Activated naive CD8-positive, alpha-beta T cell treated with anti-CD3 and anti-CD28 coated beads, Interleukin-2, amount 10 ng/mL, durations not matched to agents 7 days and 5 days (primary cell): ENCODE data around the gene RCOR1. TPM values are rescaled to one million over a fixed set of nuclear protein-coding genes. Genes with fewer than 3 reads are reported as not detected.

Experiments
- ATAC-seq: fragments of 150-1000 bp; cut with Tn5 transposase; one replicate; pipeline ENCODE4 v1.10.0; 2021; ENCODE audit warnings: low read depth, moderate library complexity
- POLR2A ChIA-PET: fragments of 350-600 bp; sonication (Branson Sonifier 250); formaldehyde crosslinking; loops from one replicate; lab custom pipeline; 2021; ENCODE audit warnings: antibody characterized with exemption; lab: Charles Lee
- DNase-seq: peaks from one replicate; pipeline ENCODE4 v3.0.0; 2021
- H3K27ac Mint-ChIP-seq: one replicate; pipeline ENCODE4 v1.8.0; 2022; ENCODE audit warnings: mild to moderate bottlenecking, mixed read lengths
- H3K27me3 Mint-ChIP-seq: one replicate; pipeline ENCODE4 v1.8.0; 2022; ENCODE audit warnings: mild to moderate bottlenecking, moderate library complexity, mixed read lengths
- H3K36me3 Mint-ChIP-seq: one replicate; pipeline ENCODE4 v1.8.0; 2021; ENCODE audit warnings: mild to moderate bottlenecking, mixed read lengths
- H3K4me1 Mint-ChIP-seq: one replicate; pipeline ENCODE4 v1.8.0; 2021; ENCODE audit warnings: mixed read lengths
- H3K4me3 Mint-ChIP-seq: one replicate; pipeline ENCODE4 v1.8.0; 2022; ENCODE audit warnings: mild to moderate bottlenecking, moderate library complexity, mixed read lengths
- H3K9me3 Mint-ChIP-seq: one replicate; pipeline ENCODE4 v1.8.0; 2021; ENCODE audit warnings: mixed read lengths
- total RNA-seq, 2 experiments: library from RNA; stranded (reverse); gene quantifications; one replicate each; pipeline ENCODE4 v1.2.3, GENCODE V29; 2021

The RCOR1 gene
- total RNA-seq, 2 experiments from 2014 or later: 21.7 to 24.3 TPM

DNA sequence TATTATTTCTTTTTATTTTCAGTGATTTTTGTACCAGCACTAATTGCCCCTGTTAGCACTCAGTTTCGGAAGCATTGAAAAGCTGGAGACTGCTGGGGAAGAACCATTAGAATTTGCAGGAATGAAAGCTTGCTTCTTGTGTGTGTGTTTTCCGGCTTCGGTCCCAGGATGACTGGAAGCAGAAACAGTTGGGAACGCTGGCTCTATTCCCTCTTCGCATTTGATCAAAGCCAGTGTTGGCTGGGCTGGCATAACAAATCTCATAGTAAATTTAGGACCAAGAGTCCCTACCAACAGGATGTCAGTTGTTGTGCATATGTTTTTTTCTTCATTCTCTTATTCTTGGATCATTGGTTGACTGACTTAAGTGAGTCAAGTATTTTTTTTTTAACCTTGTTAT, 131.2 kb downstream of the RCOR1 start:
- POLR2A ChIA-PET: no interaction called here
- Mint-ChIP-seq H3K9me3 (no peaks in the 10 kb centered on the region), H3K4me1 (no peaks in the 10 kb centered on the region), H3K36me3 (peaks cover 29% of the 10 kb centered on the region), H3K4me3 (no peak overlapping the region), H3K27me3 (no peaks in the 10 kb centered on the region), H3K27ac (no peak overlapping the region)
- DNase-seq: no peak
- no peak for ATAC-seq

DNA sequence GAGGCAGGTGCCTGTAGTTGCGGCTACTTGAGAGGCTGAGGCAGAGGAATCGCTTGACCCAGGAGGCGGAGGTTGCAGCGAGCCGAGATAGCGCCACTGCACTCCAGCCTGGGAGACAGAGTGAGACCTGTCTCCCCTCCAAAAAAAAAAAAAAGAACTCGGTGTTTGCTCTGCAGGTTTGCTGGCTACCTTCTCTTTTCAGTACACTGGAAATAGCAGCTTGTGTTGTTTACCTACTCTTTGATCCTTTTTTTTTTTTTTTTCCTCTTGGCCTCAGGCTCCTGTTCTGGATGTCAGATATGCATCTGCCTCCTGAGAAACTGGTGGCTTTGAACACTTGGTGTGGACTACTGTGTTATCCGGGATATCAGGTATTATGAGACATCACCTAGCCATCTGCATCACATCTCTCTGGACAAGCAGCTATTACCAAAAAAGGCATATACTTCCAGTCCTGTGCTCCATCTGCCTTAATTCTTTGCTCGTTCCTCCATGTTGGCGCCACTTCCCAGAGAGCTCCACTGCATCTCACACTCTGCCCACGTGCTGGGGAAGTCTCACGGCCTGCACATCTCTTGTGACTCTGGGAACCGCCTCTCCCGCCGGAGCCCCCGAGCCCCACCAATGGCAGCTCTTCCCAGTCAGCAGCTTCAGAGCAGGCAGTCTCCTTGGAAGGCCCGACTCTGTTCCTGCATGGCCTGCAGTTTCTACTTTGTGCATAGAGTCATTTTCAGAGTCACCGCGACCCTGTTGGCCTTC, 133.9 kb downstream of the RCOR1 start:
- no peak overlapping the region for H3K27ac Mint-ChIP-seq
- H3K9me3 Mint-ChIP-seq: no peaks in the 10 kb centered on the region
- no peak overlapping the region for H3K4me3 Mint-ChIP-seq
- POLR2A ChIA-PET: no interaction called here
- no peaks in the 10 kb centered on the region for H3K27me3 Mint-ChIP-seq
- DNase-seq: no peak
- H3K4me1 Mint-ChIP-seq: no peaks in the 10 kb centered on the region
- H3K36me3 Mint-ChIP-seq: peaks cover 17% of the 10 kb centered on the region
- ATAC-seq: no peak

DNA sequence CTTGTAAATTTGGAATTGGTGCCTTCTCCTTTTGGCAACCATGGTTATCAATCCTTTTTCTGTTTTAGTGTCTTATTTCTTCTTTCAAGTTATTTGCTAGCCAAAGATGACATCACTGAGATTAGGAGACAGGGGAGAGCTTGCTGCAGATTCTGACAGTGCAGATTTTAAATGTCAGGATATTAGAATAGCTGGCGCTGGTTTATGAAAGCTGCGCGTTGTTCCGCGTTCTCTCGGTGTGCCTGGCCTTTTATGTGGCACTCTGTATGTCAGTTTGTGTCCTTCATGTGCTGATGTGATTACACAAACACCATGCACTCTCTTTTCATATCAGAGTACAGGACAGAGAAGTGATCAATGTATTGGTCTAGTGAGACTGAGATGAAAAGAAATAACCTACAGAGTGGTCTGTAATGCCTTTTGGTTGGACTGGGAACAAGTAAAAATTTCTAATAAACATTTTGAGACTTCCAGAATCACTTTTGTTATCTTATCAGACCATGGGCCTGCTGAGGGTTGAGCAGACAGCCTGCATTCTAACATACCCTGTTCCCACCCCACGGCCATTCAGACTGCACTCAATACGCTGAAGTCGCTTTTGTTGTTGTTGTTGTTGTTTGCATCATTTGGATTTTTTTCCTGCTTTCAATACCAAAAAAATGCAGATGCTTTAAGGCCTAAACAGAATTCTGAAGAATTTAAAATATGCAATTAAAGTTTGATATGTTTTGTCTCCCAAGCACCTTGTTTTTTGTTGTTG, 135.1 kb downstream of the RCOR1 start:
- H3K27ac Mint-ChIP-seq: no peak overlapping the region

DNA sequence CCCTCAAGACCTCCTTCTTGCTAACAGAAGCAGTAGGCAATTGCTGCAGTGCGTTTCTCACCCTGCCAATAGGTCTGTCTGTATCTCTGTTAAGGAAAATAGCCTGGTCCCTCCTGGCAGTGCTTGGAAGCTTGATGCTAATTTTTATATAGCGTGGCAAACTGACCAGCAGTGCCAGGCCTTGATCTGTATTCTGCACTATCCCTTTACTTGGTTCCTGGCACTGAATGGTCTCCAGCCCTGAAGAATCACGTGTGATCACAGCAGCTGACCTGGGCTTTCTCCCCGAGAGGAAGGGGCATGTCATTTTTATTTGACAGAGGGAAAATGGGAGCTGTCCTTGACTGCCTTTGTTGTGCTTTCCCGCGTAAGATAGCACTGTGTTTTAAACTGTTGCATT, 136.1 kb downstream of the RCOR1 start:
- Mint-ChIP-seq H3K27me3 (no peaks in the 10 kb centered on the region), H3K9me3 (no peaks in the 10 kb centered on the region), H3K4me1 (no peaks in the 10 kb centered on the region), H3K4me3 (no peak overlapping the region), H3K36me3 (peaks cover 17% of the 10 kb centered on the region), H3K27ac (no peak overlapping the region)
- DNase-seq (no peak), ATAC-seq (no peak)
- POLR2A ChIA-PET: interaction anchor here (0.6 kb wide), 1 partner anchor 482 kb away, joined by 5 read pairs; no protein-coding TSS in a partner anchor

More for the DNA sequence above, 135.1 kb downstream of the RCOR1 start:
- no peaks in the 10 kb centered on the region for H3K9me3 Mint-ChIP-seq
- no peak for DNase-seq
- H3K4me1 Mint-ChIP-seq: no peaks in the 10 kb centered on the region
- no peak for ATAC-seq
- H3K36me3 Mint-ChIP-seq: peaks cover 15% of the 10 kb centered on the region
- no peaks in the 10 kb centered on the region for H3K27me3 Mint-ChIP-seq
- H3K4me3 Mint-ChIP-seq: no peak overlapping the region
- POLR2A ChIA-PET: no interaction called here

DNA sequence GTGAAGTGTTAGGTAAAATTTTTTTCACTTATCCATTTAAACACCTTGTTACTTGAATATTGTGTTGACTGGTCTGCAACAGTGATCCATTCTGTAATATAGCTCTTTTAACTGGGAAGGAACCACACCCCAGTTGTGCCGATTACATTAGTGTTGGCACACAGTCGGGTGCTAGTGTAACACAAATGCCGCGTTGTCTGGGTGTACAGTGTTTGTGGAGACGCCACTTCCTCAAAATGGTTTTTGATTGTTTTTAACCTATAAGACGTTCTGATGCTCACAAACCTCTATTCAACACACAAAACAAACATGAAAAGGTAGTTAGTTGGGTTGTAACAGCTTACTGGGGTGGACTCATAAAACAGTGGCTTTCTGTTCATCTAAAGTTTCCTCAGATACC, 136.8 kb downstream of the RCOR1 start:
- Mint-ChIP-seq H3K27me3 (no peaks in the 10 kb centered on the region), H3K9me3 (no peaks in the 10 kb centered on the region), H3K27ac (no peak overlapping the region), H3K4me1 (no peaks in the 10 kb centered on the region), H3K4me3 (no peak overlapping the region), H3K36me3 (peaks cover 17% of the 10 kb centered on the region)
- POLR2A ChIA-PET: no interaction called here
- ATAC-seq: no peak
- no peak for DNase-seq

DNA sequence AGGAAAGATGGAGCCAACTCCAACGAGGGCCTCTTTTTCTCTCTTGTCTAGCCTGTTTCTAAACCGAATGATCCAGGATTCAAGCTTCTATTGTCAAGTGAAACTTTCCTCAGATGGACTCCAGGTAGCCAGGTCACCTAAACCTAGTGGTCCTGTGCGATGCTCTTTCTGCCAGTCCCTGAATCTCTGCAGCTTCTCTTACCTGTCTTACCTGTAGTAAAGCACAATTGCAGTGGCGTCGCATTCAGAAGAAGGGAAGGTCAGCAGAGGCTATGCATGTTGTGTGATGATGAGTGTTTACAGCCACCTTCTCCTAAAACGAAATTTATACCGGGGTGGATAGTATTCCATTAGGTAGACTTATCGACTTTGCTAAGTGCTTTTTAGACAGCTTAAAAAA, 137.4 kb downstream of the RCOR1 start:
- DNase-seq (no peak), ATAC-seq (no peak)
- H3K4me1 Mint-ChIP-seq: no peaks in the 10 kb centered on the region
- peaks cover 17% of the 10 kb centered on the region for H3K36me3 Mint-ChIP-seq
- no peaks in the 10 kb centered on the region for H3K27me3 Mint-ChIP-seq
- POLR2A ChIA-PET: no interaction called here
- H3K27ac Mint-ChIP-seq: no peak overlapping the region
- no peak overlapping the region for H3K4me3 Mint-ChIP-seq
- no peaks in the 10 kb centered on the region for H3K9me3 Mint-ChIP-seq

DNA sequence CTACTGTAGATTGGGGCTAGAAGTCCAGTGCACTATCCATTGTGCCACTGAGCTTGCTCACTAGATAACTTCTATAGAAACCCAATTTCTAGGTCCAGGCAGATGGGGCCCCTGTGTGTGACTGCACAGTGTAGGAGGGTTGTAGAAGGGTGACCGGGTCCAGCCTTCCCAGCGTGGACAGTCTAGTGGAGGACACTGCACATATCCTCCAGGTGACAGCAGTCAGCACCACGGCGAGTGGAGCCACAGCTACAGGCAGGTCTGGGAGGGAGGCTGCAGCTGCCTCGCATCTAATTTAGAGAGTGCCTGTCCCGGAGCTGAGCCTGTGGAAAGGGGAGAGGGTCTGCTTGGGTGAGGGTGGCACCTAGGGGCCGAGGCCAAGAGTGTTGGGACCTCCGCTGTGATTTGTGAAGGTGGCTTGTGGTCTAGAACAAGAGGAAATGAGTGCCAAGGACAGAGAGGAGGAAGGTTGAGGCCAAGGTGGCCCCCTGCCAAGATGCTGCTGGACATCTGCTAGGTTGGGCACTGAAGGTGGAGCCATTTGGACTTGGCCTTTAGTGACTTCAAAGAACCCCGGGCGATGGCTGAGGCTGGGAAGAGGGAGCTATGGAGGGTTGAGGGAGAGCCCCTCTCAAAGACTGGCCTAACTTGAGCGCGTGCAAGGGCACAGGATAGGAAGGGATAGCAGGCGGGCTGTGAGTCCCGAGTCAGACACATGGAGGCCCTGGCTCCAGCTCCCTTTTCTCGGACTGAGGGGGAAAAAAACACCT, 138.8 kb downstream of the RCOR1 start:
- no peaks in the 10 kb centered on the region for H3K9me3 Mint-ChIP-seq
- H3K36me3 Mint-ChIP-seq: peaks cover 10% of the 10 kb centered on the region
- no peak overlapping the region for H3K4me3 Mint-ChIP-seq
- no peaks in the 10 kb centered on the region for H3K27me3 Mint-ChIP-seq
- H3K27ac Mint-ChIP-seq: no peak overlapping the region
- POLR2A ChIA-PET: interaction anchor here (0.5 kb wide), 1 partner anchor 123 kb away, joined by 3 read pairs; no protein-coding TSS in a partner anchor
- ATAC-seq (no peak), DNase-seq (no peak)
- no peaks in the 10 kb centered on the region for H3K4me1 Mint-ChIP-seq

DNA sequence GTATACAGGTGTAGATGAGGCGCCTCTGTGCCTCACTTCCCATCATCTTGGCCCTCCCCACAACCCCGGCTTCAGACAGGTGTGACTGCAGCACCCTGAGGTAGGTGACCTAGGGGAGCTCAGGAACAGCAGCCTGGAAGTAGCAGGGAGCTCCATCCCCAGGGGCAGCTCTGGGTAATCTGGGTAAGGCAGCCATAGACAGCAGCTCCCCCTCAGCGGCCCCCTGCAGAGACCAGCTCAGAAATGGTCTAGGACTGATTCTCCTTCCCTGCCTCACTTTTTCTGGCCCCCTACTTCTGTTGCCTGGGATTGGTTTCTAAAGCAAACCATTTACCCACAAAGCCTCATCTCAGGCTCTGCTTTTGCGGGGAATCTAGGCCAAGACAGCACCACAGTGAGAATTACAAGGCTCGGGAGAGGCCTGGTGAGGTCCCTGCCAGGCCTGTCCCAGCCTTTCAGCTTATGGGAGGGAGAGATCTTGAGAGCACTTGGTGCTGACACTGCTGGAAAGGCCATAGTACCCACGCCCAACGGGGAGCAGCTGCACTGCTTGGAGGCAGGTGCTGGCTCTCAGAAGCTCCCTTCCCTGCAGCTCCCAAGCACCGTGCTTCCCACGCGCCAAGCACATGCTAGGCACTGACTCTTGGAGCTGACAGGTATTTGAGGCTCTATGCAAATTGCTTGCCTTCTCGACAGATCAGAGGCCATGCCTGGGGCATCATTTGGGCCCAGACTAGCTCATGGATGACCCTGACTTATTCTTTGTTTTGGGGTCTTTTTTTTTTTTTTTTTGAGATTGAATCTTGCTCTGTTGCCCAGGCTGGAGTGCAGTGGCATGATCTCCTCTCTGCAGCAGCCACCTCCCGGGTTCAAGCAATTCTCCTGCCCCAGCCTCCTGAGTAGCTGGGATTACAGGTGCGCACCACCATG, 139.7 kb downstream of the RCOR1 start:
- Mint-ChIP-seq H3K27ac (no peak overlapping the region), H3K4me1 (no peaks in the 10 kb centered on the region), H3K36me3 (peaks cover 5% of the 10 kb centered on the region), H3K27me3 (no peaks in the 10 kb centered on the region), H3K4me3 (no peak overlapping the region), H3K9me3 (no peaks in the 10 kb centered on the region)
- no peak for ATAC-seq
- DNase-seq: no peak
- POLR2A ChIA-PET: no interaction called here

DNA sequence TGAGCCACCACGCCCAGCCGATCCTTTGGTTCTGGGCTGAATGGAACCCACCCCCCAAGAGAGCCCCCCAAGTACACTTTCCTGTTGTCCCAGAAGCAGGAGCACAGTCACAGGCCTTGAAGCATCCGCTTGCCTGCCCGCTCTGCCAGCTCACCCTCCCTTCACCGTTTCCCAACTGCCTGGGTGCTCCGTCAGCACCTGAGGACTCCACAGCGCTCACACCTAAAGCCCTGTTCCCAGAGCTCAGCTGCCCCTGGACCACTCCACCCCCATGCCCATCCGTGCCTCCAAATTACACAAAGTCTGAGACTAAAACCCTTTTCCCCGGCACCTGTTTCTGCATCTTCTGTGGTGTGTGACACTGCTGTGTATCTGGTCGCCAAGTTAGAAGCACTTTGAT, 140.5 kb downstream of the RCOR1 start:
- POLR2A ChIA-PET: no interaction called here
- no peak for ATAC-seq
- H3K4me1 Mint-ChIP-seq: peaks cover 2% of the 10 kb centered on the region
- H3K36me3 Mint-ChIP-seq: peaks cover 4% of the 10 kb centered on the region
- H3K27ac Mint-ChIP-seq: no peak overlapping the region
- H3K9me3 Mint-ChIP-seq: no peaks in the 10 kb centered on the region
- no peaks in the 10 kb centered on the region for H3K27me3 Mint-ChIP-seq
- DNase-seq: no peak
- no peak overlapping the region for H3K4me3 Mint-ChIP-seq

DNA sequence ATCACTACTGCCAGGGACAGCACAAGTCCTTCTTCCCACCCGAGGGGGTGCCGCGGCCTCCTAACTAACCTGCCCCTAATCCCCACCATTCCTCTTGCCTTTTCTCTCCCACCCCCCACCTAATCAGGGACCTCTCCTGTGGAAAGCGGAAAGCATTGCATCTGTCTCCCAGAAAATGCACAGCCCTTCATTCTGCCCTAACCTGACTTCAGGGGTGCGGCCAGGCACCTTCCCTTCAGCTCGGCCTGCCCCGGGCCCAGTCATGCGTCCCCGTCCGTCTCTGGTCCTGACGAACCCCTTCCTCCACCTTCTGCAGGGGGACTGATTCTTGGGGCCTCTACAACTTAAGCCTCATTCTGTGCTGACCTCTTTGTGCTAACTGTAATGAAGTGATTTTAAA, 140.9 kb downstream of the RCOR1 start:
- Mint-ChIP-seq H3K36me3 (peaks cover 2% of the 10 kb centered on the region), H3K9me3 (no peaks in the 10 kb centered on the region), H3K4me1 (peaks cover 3% of the 10 kb centered on the region), H3K27me3 (no peaks in the 10 kb centered on the region), H3K27ac (no peak overlapping the region), H3K4me3 (no peak overlapping the region)
- DNase-seq: no peak
- ATAC-seq: no peak
- POLR2A ChIA-PET: no interaction called here

DNA sequence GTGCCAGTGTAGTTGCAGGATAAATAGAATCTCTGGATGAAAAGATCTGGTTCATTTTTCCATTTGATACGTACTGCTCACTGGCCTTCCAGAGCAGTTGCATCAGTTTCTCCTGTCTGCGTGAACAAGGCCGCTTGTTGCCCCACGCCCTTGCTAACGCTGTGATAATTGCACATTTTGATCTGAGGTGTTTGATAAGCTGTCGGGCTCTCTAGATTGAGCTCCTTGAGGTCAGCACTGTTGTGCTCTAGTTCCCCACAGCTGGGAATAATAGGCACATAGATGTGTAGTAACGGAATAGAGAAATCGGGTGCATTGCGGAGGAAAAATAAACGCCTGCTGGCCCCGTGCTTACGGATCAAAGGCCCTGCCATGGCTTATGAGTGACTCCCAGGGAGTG, 142.0 kb downstream of the RCOR1 start:
- DNase-seq (no peak), ATAC-seq (no peak)
- Mint-ChIP-seq H3K4me1 (peaks cover 3% of the 10 kb centered on the region), H3K36me3 (peaks cover 2% of the 10 kb centered on the region), H3K4me3 (no peak overlapping the region), H3K27me3 (no peaks in the 10 kb centered on the region), H3K27ac (no peak overlapping the region), H3K9me3 (no peaks in the 10 kb centered on the region)
- POLR2A ChIA-PET: no interaction called here

DNA sequence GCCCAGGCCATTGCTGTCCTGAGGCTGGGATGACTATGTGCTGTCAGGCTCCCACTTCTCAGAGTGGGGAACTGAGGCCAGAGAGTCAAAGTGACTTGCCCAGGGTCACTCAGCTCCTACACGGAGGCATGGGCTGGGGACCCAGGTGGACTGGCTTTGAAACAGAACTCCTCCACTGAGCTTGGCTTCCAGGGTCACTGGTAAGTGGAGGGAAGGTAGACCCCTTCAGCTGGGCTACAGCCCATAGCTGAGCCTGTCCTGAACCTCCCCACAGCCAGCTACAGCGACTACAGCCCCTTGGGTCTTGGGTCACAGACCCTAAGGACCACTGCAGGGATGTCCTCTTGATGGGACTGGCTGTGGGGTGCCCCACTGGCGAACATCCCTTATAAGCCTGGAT, 144.5 kb downstream of the RCOR1 start:
- POLR2A ChIA-PET: interaction anchor here (0.6 kb wide), 1 partner anchor 74 kb away, joined by 10 read pairs; no protein-coding TSS in a partner anchor
- H3K27me3 Mint-ChIP-seq: no peaks in the 10 kb centered on the region
- no peak overlapping the region for H3K4me3 Mint-ChIP-seq
- H3K27ac Mint-ChIP-seq: no peak overlapping the region
- no peaks in the 10 kb centered on the region for H3K9me3 Mint-ChIP-seq
- H3K36me3 Mint-ChIP-seq: peaks cover 5% of the 10 kb centered on the region
- DNase-seq: no peak
- H3K4me1 Mint-ChIP-seq: peaks cover 3% of the 10 kb centered on the region
- ATAC-seq: no peak
